Activated CD4-positive, alpha-beta T cell treated with anti-CD3 and anti-CD28 coated beads, Interleukin-2, amount 50 U/mL, for 24 hours (primary cell): Measurements from ENCODE around the gene CNOT6.
"Not testable (repeated sequence)": the region's sequence is repeated elsewhere in the genome, so short reads cannot be mapped to it uniquely, and the experiment has no call there.

Experiments
- DNase-seq, 2 donors: peaks; one replicate each; pipeline ENCODE4 v3.0.0-alpha.2; 2020; ENCODE audit warnings: low read depth in 1 of 2, low spot score in 1 of 2

Gene CNOT6

DNA sequence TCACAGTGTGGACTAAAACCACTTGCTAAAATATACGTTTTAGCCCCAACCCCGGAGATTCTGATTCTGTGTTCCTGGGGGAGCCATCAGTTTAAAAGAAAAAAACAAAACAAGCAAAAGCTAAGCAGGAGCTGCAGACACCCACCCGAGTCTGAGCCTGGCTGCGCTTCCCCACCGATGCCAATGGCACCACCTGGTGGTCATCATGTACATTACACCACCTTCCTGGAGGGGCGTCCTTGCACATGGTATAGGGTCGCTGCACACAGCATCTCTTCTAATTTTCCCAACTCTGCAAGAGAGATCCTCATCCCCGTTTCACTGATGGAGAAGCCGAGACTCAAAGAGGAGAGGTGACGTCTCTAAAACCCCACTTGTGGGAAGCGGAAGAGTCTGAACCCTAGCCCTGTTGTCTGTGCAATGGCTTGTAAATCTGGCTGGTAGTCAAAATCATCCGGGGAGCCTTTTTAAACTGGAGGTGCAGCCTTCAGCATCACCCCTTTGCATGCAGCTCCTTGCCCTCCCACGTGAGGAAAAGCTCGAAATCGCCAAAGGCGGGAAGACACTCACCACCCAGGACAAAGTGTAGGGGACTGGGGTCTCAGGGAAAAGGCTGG, 23.1 kb upstream of the CNOT6 start:
- DNase-seq: peak; percentile 16 to 42

DNA sequence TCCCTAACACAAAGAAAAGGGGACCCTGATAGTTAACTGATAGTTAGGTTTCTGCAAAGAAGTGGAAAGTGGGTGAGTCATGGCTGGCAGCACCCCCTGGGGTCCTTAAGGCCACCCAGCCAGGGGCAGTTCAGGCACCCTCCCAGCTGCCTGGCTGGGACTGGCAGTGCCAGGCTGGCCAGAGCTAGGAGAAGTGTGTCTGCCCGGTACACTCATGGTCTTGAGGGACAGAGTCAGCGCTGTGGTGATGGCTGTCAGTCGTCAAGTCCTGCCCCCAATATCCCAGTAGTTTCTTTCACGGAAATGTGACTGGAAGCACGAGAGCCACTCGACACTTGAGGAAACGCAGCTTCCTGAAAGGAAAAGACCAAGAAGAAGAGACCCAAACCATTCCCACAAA, 22.3 kb upstream of the CNOT6 start:
- no peak for DNase-seq

DNA sequence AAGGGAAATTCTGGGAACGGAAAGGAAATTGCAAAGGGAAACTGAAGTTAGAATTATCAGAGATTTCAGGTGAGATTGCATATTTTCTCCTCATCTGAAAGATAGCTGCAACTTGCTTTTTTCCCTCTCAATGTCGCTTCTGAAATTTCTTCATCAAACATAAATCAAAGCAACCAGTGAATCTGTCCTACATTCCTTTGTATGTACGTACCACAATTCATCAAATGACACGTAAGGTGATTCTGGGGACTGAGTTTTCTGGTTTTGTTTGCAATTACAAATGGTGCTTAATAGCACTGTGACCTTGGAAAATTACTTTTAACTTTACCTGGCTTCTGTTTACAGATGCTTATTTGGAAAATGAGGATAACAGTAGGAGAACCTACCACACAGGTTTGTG, 21.9 kb upstream of the CNOT6 start:
- no peak for DNase-seq

DNA sequence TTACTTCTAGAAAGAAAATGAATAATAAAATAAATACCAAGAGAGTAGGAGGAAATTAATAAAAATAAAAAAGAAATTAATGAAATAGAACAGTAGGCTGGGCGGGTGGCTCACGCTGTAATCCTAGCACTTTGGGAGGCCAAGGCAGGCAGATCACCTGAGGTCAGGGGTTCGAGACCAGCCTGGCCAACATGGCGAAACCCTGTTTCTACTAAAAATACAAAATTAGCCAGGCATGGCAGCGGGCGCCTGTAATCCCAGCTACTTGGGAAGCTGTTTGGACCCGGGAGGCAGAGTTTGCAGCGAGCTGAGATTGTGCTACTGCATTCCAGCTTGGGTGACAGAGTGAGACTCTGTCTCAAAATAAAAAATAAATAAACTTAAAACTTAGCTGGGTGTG, 20.8 kb upstream of the CNOT6 start:
- not testable (repeated sequence) for DNase-seq

DNA sequence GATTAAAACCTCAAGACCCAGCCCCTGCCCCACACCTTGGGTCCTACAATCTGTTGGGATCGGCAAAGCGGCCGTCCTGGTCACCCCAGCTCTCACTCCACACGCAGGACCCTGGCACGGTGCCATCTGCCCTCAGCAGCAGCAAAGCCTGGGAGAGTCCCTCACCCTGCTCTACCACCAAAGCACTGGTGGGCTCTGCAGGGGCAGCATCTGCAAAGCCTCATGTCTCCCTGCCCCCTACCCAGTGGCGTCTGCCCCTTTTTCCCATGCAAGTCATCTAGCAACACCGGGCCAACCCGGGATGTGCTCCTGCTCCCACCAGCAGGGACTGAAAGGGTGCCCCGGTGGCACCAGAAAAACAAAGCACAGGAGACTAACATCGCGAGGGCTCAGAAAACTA, 19.6 kb upstream of the CNOT6 start:
- DNase-seq: no peak

DNA sequence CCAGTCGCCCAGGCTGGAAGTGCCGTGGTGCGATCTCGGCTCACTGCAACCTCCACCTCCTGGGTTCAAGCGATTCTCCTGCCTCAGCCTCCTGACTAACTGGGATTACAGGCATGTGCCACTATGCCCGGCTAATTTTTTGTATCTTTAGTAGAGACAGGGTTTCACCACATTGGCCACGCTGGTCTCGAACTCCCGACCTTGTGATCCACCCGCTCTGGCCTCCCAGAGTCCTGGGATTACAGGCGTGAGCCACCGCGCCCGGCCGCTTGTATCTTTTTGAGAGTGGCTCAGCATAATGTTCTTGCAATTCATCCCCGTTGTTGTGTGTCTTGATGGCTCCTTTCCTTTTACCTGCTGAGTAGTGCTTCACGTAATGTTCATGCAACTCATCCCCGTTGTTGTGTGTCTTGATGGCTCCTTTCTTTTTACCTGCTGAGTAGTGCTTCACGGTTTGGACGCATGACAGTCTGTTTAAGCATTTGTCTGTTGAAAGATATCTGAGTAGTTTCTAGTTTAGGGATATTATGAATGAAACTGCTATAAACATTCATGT, 18.1 kb upstream of the CNOT6 start:
- not testable (repeated sequence) for DNase-seq

DNA sequence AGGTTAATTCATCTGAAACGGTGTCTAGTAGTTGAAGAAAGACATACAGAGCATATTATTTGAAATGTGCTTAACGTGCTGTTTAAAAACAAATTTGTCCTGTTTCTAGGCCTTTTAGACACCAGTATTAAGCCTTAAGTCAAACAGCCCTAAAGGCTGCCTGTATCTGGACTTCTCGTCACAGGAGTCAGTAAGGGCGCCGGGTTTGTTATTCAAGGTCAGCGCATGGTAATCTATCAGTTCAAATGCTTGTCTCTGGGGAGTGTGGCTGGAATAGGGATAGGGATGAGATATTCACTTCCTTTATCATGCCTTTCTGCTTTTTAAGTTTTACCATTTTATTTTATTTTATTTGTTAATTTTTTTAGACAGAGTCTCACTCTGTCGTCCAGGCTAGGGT, 9.4 kb upstream of the CNOT6 start:
- no peak for DNase-seq

DNA sequence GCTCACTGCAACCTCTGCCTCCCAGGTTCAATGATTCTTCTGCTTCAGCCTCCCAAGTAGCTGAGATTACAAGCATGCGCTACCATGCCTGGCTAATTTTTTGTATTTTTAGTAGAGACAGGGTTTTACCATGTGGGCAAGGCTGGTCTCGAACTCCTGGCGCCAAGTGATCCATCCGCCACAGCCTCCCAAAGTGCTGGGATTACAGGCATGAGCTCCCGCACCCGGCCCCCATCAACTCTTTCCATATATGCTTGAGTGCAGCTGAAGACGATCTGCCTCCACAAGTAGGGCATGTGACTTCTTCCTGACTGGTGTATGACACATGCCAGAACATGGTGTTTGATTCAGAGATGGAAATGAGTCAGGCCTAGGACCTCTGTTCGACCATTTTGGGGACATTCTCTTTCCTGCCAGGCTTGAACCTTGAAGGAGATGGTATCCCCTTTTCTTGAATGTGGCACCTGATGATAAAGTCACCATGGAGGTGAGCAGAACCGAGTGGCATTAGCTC, 7.5 kb upstream of the CNOT6 start:
- DNase-seq: no peak

DNA sequence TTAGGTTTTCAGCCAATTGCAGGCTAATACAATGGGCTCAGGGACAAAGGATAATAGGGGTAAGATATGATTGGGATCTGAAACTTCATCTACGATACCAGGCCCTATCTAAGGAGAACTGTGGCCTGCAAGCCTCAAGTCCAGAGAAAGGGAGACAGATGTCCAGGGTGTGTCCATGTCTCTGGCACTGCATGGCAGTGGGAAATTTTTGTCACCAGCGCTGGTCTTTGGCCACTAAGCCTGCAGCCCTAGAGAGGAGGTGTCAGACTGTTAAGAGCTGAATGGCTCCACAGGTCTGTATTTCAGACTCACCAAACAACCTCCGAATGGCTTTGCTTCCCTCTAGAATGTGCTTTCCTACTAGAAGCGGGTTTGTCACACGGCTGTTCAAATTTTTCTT, 6.6 kb upstream of the CNOT6 start:
- no peak for DNase-seq

DNA sequence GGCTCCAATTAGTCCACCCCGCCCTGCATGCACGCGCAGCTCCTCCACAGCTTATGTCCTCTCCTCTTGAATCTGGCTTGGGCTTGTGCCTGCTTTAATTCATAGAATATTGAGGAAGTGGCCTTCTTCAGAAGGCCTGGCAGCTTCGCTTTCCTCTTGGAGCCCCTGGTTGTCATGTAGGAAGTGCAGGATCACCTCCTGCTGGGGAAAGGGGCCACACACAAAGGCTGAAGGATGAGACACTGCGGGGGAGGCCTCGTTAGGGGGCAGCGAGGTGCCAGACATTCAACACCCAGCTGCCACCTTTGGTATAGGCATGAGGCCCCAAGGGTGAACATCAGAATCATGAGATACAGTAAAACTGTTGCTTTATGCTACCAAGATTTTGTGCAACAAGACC, 2.7 kb upstream of the CNOT6 start:
- no peak for DNase-seq

DNA sequence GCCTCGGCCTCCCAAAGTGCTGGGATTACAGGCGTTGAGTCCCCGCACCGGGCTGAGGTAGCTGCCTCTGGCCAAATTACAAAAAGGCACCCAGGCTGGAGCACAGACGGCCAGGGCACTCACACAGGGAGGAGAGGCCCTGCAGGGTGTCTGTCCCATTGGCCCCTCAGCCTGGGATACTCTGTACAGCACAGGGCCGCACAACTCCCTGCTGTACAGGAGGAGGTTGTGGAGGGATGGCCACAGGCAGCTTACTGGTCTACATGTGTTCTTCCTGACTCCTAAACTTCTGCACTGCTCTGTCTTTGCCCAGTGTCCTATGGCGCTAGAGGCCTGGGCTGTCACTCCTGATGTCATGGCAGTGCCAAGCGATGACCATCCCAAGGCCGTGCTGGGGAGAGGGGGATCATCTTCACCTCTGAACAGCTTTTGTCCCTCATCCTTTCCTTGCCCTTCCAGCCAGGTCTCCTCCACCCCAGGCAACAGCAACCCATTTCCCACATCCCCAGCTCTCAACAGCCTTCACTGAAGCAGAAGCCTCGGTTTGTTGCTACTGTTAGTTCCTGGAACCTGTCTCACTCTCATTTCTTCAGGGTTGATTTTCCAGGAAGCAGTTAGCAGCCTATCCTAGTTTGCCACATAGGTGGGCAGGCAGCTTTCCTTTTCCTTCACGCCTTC, 1.8 kb upstream of the CNOT6 start:
- no peak for DNase-seq

DNA sequence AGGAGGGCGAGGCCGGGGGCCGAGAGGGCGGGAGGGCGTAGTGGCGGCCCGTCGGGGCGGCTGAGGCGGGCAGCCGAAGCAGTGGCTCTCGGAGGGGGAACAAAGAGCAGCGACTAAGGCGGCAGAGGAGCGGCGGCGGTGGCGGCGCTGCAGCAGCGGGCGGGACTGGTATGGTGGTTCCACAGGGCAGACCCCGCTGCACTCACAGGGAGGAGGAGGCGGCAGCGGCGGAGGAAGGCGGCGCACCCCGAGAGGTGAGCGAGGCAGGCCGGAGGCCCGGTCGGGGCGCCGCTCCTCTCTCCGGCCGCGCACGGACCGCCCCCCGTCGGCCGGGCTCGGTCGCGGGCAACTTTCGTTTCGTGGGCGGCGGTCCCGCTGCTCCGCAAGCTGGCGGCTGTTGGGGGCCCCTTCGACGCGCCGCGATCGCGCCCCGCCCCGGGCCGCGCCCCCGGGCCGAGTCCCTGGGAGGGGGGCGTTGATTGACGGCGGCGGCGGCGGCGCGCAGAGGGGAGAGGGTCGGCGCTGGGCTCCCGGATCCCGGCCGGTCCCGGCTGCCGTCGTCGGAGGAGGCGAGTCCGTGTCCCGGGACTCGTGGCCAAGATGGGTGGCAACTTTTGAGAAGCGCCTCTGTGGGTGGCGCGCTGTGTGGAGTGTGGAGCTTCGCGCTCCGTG, 467 bp downstream of the CNOT6 start:
- peak in 1 of 2 donors; percentile 7 for DNase-seq

DNA sequence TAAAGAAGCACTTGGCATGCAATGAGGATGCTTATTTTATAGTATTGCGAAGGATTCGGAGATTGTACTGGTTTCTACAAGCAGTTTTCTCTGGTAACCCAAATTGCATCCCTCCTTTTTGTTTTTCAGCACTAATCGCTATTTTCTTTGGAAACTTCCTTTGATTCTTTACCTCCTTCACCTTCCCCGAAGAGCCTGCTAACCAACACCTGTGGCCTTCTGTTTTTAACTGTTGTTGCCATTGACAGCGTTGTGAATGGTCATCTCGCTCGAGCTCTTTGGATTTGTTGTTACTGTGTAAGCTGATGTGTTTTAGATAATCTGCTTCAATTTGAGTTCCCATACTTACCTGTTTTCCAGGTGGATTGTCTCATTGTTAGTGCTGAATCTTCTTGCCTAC, 1.1 kb downstream of the CNOT6 start:
- no peak for DNase-seq

DNA sequence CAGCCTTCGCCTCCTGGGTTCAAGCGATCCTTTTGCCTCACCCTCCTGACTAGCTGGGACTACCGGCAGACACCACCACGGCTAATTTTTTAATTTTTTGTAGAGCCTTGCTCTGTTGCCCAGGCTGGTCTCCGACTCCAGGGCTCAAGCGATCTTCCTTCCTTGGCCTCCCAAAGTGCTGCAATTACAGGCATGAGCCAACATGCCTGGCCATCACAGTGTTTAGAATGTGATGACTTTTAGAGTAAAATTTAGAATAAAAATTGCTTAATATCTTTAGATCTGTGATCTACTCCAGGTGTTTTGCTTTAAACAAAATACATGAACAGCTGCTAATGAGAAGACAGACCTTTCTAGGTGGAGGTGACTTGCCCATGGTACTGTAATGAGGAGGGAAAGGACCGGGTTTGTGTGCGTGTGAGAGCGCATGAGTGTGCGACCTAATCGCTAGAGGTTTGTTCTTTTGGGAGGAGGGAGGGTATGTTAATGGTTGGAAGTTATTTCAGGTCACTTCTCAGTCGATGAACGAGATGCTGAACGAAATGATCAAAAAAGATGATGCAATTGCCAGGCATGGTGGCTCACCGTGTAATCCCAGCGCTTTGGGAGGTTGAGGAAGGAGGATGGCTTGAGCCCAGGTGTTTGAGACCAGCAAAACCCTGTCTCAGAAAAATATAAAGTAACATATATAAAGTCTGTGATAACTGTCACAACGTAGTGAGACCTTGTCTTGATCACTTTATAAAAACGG, 2.0 kb downstream of the CNOT6 start:
- no peak for DNase-seq

DNA sequence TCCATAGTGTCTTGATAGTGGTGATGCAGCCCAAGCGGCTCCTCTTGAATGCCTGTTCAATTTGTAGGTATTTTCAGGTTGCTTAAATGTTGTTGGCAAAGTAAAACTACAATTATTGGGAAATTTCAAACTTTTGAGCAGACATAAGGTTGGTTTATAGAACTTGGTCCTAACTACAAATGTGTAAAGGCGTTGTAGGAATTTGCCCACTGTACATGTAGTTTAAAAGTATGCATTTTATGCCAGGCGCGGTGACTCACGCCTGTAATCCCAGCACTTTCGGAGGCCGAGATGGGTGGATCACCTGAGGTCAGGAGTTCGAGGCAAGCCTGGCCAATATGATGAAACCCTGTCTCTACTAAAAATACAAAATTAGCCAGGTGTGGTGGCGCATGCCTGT, 2.6 kb downstream of the CNOT6 start:
- DNase-seq: not testable (repeated sequence)

DNA sequence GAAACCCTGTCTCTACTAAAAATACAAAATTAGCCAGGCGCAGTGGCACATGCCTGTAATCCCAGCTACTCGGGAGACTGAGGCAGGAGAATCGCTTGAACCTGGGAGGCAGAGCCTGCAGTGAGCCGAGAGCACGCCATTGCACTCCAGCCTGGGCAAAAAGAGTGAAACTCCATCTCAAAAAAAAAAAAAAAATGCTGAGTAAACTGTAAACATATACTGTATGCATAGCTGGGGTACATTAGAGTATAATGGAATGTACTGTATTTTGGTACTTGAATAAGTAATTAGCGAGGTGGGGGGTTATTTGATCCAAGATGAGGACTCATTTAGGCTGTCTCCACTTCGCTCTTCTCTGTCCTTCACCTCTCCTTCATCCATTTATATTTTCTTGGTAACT, 3.7 kb downstream of the CNOT6 start:
- DNase-seq: not testable (repeated sequence)

DNA sequence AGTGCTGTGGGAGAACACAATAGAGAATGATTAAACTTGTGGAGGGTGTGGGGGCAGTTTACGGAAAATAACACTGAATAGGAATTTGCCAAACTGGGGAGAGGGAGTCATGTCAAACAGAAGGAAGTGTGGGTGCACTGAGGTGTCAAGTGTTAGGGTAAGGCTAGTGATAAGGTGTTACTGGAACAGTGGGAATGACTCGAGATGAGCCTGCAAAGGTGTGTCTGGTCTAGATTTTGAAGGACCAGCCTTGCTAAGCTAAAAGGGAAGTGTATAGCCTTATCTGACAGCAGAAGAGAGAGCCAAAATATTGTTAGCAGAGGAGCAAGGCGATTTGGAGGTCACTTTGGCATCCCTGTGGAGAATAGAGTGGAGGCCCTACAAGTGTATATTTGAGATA, 4.2 kb downstream of the CNOT6 start:
- DNase-seq: no peak

DNA sequence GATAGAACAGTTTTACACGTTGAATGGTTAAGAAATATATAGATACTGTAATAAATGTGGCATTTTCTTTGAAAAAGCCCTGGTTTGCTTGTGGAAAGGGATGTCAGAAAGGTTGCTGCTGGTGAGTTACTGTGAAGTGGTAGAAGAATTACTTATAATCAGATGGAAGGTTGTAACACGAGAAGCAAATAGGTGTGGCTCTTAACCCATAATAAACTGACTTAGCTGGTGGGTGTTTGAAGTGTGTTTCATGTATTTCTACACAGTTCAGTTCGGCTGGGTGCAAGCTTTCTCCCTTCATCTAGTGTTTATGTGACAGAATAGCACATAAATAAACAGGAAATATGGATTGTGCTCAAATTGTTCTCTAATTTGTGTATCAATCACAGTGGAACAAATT, 5.5 kb downstream of the CNOT6 start:
- DNase-seq: no peak

DNA sequence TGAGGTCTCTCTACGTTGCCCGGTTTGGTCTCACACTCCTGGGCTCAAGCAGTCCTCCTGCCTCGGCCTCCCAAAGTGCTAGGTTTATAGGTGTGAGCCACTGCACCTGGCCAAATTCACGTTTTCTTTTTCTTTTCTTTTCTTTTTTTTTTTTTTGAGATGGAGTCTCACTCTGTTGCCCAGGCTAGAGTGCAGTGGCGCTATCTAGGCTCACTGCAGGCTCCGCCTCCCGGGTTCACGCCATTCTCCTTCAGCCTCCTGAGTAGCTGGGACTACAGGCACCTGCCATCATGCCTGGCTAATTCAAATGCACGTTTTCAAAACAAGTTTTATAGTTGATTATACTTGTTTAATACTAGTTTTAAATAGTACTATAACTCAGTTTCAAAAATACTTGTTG, 6.1 kb downstream of the CNOT6 start:
- not testable (repeated sequence) for DNase-seq

DNA sequence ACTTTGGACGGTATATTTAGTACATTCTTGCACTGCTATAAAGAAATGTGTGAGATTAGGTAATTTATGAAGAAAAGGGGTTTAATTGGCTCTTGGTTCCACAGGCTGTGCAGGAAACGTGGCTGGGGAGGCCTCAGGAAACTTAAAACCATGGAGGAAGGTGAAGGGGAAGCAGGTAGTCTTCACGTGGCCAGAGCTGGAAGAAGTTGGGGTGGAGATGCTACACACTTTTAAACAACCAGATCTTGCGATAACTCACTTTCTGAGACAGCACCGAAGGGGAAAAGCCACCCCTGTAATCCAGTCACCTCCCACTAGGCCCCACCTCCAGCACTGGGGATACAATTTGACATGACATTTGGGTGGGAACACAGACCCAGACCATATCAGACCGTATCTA, 13.5 kb downstream of the CNOT6 start:
- DNase-seq: no peak

DNA sequence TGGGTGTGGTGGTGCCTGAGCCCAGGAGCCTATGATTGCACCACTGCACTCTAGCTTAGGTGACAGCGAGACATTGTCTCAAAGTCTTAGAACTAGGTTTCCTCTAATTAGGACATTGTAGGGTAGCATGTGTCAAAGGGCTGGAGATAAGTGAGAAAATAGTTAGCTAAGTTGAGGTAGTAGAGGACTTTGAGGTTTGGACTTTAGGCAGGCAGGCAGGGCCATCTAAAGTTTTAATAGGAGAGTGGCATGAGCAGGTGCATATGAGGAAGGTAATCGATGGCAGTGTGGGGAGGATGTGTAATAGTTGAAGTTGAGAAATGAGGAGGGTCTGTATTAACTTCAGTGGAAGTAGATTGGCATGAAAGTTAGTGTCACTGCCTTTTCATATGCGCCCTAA, 21.1 kb downstream of the CNOT6 start:
- no peak for DNase-seq
